HG02973 (cell line): ENCODE results near the gene PSG11.
"Not testable (repeated sequence)": the region's sequence is repeated elsewhere in the genome, so short reads cannot be mapped to it uniquely, and the experiment has no call there.

Experiments used
- ATAC-seq: cut with Tn5 transposase; IDR thresholded peaks from one replicate; pipeline ENCODE4 v1.9.1; 2021; ENCODE audit warnings: moderate library complexity; ENCODE audit not compliant: unreplicated experiment

Gene PSG11

GRCh38 chr19:42989851-42990250 is 36.4 kb downstream of the PSG11 start:
- no peak for ATAC-seq

GRCh38 chr19:42989186-42989585 is 37.1 kb downstream of the PSG11 start:
- ATAC-seq = not testable (repeated sequence)

- not testable (repeated sequence) for ATAC-seq
These were observed 38.1 kb downstream of the PSG11 start for GRCh38 chr19:42988206-42988605.

- ATAC-seq = no peak
These were observed 40.7 kb downstream of the PSG11 start for GRCh38 chr19:42985588-42985987.

- ATAC-seq = not testable (repeated sequence)
These were observed 44.2 kb downstream of the PSG11 start for GRCh38 chr19:42982111-42982510.

GRCh38 chr19:42971451-42971850 is 54.8 kb downstream of the PSG11 start:
- ATAC-seq = not testable (repeated sequence)

GRCh38 chr19:42965176-42965575 is 61.1 kb downstream of the PSG11 start:
- ATAC-seq = no peak

- no peak for ATAC-seq
These were observed 65.2 kb downstream of the PSG11 start for GRCh38 chr19:42961119-42961518.
